Measurements from ENCODE around the gene KLF5.

DNA sequence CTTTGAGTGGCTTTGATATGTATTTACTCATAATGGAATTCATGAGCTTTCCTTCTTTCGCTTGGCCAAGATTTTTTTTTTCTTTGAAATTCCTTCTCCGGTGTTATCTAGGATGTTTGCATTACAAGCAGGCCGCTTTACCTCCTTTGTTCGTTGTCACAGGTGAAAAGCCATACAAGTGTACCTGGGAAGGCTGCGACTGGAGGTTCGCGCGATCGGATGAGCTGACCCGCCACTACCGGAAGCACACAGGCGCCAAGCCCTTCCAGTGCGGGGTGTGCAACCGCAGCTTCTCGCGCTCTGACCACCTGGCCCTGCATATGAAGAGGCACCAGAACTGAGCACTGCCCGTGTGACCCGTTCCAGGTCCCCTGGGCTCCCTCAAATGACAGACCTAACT is 16.7 kb downstream of the KLF5 start:
- no peak for TF ChIP-seq EZH2 (IDR thresholded peaks at IDR 0.05)
- TF ChIP-seq POLR2AphosphoS5 (IDR thresholded peaks at IDR 0.05; ENCODE audit: borderline replicate concordance, low read depth, low read length) = no peak
- TF ChIP-seq FOXP2 (optimal IDR thresholded peaks at IDR 0.05; ENCODE audit: control extremely low read depth, extremely low read length, insufficient read depth) = no peak
